Measurements from ENCODE around the gene ATP7A. TPM values are rescaled to one million over a fixed set of nuclear protein-coding genes. Genes with fewer than 3 reads are reported as not detected.
A peak's percentile ranks its signal among the peaks of the same experiment; 100 is the strongest.
"Not testable (repeated sequence)": the region's sequence is repeated elsewhere in the genome, so short reads cannot be mapped to it uniquely, and the experiment has no call there.

Gene ATP7A
- total RNA-seq (6.7 and 8.4 TPM in 2 replicates), polyA plus RNA-seq (5.4 and 6.1 TPM in 2 replicates)

DNA sequence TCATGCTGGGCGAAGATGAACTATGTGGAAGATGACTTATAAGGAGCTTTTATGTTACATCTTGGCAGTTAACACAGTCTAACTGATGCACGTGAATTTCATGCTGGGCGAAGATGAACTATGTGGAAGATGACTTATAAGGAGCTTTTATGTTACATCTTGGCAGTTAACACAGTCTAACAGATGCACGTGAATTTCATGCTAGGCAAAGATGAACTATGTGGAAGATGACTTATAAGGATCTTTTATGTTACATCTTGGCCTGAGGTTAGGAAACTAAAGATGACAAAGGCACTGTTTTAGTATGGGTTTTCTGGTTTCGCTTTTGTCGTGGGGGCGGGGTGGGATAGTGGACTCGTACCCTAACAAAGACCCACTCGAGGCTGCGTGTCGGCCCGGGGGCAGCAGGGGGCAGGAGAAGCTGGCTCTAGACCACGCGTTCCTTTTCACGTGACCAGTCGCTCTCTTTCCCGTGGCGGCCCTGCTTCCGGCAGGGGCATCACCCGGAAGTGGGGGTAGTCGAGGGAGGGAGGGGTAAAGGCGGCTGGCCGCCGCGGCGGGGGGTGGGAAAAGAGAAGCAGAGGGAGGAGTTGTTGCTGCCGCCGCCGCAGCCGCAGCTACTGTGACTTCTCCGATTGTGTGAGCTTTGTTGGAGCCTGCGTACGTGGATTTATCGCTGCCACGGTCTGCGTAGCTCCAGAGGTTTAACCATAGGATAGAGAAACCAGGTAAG, at the start of gene ATP7A:
Gene ATP7A (plus strand): TSS at position 586 of the 733 bp plus-strand sequence. CDS start 60,949 bp downstream, outside the sequence.
- H3K27ac ChIP-seq: peak within 1 kb of the TSS; percentile 56
- peak; percentile 83 to 94 for DNase-seq (ENCODE audit: low read depth in 1 of 2, low spot score in 1 of 2)
- no peaks in the 10 kb centered on the region for H3K27me3 ChIP-seq
- peak within 1 kb of the TSS; percentile 29 for H3K4me3 ChIP-seq
- H3K4me1 ChIP-seq (ENCODE audit: low read depth): no peaks in the 10 kb centered on the region
- TF ChIP-seq CTCF (IDR thresholded peaks at IDR 0.05; ENCODE audit: low read depth, low read length): peak; percentile 59
- H3K9me3 ChIP-seq (ENCODE audit: low read depth): no peaks in the 10 kb centered on the region
- no peaks in the 10 kb centered on the region for H3K36me3 ChIP-seq

DNA sequence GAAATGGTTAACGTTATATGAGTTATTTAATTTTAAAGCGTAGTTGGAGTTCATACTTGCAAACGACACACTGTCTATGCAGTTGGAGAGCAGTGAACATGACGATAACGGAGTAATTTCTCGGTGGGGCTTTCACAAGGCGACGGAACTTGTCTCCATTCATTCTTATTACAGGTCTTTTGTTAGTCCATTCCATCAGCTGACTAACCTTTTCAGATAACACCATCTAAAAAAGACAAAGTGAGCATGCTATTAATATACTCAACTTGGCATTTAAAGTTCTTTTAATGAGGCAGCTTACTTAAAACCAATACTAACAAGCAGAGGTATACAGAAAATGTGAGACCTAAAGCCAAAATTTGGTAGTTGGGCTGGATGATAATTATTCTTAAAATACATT, 35.1 kb upstream of the ATP7A start:
- Histone ChIP-seq H3K9me3 (ENCODE audit: low read depth) (no peaks in the 10 kb centered on the region), H3K27ac (no peak overlapping the region)
- no peak for DNase-seq (ENCODE audit: low read depth in 1 of 2, low spot score in 1 of 2)

DNA sequence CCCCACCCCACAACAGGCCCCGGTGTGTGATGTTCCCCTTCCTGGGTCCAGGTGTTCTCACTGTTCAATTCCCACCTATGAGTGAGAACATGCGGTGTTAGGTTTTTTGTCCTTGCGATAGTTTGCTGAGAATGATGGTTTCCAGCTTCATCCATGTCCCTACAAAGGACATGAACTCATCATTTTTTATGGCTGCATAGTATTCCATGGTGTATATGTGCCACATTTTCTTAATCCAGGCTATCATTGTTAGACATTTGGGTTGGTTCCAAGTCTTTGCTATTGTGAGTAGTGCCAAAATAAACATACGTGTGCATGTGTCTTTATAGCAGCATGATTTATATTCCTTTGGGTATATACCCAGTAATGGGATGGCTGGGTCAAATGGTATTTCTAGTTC, 29.1 kb upstream of the ATP7A start:
- not testable (repeated sequence) for H3K4me1 ChIP-seq (ENCODE audit: low read depth); H3K27ac ChIP-seq; DNase-seq (ENCODE audit: low read depth in 1 of 2, low spot score in 1 of 2); H3K27me3 ChIP-seq; H3K9me3 ChIP-seq (ENCODE audit: low read depth); H3K36me3 ChIP-seq; H3K4me3 ChIP-seq

More for the DNA sequence above, 35.1 kb upstream of the ATP7A start:
- no peak for TF ChIP-seq CTCF (IDR thresholded peaks at IDR 0.05; ENCODE audit: low read depth, low read length)
- H3K36me3 ChIP-seq: peaks cover 8% of the 10 kb centered on the region
- H3K27me3 ChIP-seq: no peaks in the 10 kb centered on the region
- H3K4me1 ChIP-seq (ENCODE audit: low read depth): no peaks in the 10 kb centered on the region
- H3K4me3 ChIP-seq: no peak overlapping the region

- H3K27me3 ChIP-seq: no peaks in the 10 kb centered on the region
- no peak overlapping the region for H3K4me3 ChIP-seq
- TF ChIP-seq CTCF (IDR thresholded peaks at IDR 0.05; ENCODE audit: low read depth, low read length): no peak
- no peaks in the 10 kb centered on the region for H3K9me3 ChIP-seq (ENCODE audit: low read depth)
- H3K36me3 ChIP-seq: no peaks in the 10 kb centered on the region
- no peak for DNase-seq (ENCODE audit: low read depth in 1 of 2, low spot score in 1 of 2)
- H3K27ac ChIP-seq: no peak overlapping the region
- no peaks in the 10 kb centered on the region for H3K4me1 ChIP-seq (ENCODE audit: low read depth)
Measured at GRCh38 chrX:77892887-77893286, 17.6 kb upstream of the ATP7A start.

DNA sequence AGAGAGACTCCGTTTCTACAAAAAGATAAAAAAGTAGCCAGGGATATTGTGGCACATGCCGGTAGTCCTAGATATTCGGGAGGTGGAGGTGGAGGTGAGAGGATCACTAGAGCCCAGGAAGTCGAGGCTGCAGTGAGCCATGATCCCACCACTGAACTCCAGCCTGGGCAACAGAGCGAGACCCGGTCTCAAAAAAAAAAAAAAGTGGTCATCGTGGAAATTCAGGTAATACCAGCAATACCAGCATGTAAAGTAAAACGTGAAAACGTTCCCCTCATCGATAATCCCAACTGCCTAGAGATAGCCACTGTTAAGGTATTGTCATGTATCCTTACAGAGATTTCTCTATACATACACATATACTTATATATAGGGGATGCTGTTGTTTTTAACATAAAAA, 16.8 kb upstream of the ATP7A start:
- DNase-seq (ENCODE audit: low read depth in 1 of 2, low spot score in 1 of 2): no peak
- Histone ChIP-seq H3K27ac (no peak overlapping the region), H3K9me3 (ENCODE audit: low read depth) (no peaks in the 10 kb centered on the region), H3K4me1 (ENCODE audit: low read depth) (no peaks in the 10 kb centered on the region), H3K4me3 (peak overlapping the region; percentile 79), H3K27me3 (no peaks in the 10 kb centered on the region), H3K36me3 (no peaks in the 10 kb centered on the region)
- no peak for TF ChIP-seq CTCF (IDR thresholded peaks at IDR 0.05; ENCODE audit: low read depth, low read length)

All from cardiac muscle cell (in vitro differentiated cells and primary cell).